SK-N-MC (cell line): ENCODE results near the gene MBIP.

ENCODE experiments used
- EZH2 ChIP-seq: fragments of 200-600 bp; sonication (generic); IDR thresholded peaks from one replicate; pipeline ENCODE4 v1.6.1; 2017; ENCODE audit warnings: antibody characterized with exemption
- FOXP2 ChIP-seq: optimal IDR thresholded peaks from 2 replicates; pipeline ENCODE3; 2011; ENCODE audit warnings: mild to moderate bottlenecking, moderate library complexity; ENCODE audit not compliant: insufficient read depth; ENCODE audit errors: extremely low read length, control extremely low read depth
- POLR2AphosphoS5 ChIP-seq: IDR thresholded peaks from 2 replicates; pipeline ENCODE4 v1.6.1; 2012; ENCODE audit warnings: mild to moderate bottlenecking, low read depth, low read length, borderline replicate concordance

DNA sequence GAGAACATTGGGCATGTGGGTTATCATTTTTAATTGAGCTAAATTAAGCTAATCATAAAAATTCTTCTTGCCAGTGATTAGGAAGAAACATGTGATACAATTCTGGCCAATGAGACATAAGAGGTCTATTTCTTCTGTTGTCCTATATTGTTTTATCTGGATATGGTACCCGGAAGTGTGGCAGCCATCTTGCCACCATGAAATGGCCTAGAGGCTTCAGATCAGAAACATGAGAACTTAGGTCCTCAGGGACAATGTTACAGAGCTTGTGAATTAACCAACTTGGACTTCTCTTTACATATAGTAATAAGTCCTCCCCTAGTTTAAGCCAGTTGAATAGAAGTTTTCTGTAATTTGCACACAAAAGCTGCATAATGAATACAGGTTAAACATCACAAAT lies 30.5 kb downstream of the MBIP start:
- TF ChIP-seq POLR2AphosphoS5 (no peak), EZH2 (no peak), FOXP2 (no peak)
